ENCODE results near the gene GPR161. TPM values are rescaled to one million over a fixed set of nuclear protein-coding genes. Genes with fewer than 3 reads are reported as not detected.
A peak's percentile ranks its signal among the peaks of the same experiment; 100 is the strongest.

The GPR161 gene
- total RNA-seq, 4 donors from 2014 or later = 0.60 to 3.3 (median 2.8) TPM

DNA sequence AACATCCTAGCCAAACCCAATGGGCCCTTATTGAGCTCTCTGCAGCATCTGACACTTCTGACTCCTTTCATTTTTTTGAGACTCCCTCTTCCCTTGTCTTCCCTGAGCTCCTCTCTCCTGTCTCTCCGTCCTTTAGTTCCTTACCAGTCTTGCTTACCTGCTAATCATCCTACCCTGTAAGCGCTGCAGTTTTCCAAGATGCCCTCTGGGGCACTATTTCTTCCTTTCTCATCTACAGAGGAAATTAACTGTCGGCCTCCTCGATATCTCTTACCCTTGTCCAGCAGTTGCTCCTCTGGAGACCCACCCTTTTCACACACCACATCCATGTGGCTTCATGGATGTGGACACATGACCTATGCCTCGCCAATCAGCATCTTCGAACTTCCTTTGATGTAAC is 6.8 kb downstream of the GPR161 start:
- in situ Hi-C loops (cut with MboI; ENCODE audit: low pct_ligation_motif_present in 1 of 4, low pct_unique_long_range_greater_than_20kb in 1 of 4, low sequenced_read_pairs in 3 of 4) = no loop called here
- intact Hi-C loops (cut with DNase I; ENCODE audit: low total_unique reads) = no loop called here
- no peak overlapping the region for H3K27ac ChIP-seq

DNA sequence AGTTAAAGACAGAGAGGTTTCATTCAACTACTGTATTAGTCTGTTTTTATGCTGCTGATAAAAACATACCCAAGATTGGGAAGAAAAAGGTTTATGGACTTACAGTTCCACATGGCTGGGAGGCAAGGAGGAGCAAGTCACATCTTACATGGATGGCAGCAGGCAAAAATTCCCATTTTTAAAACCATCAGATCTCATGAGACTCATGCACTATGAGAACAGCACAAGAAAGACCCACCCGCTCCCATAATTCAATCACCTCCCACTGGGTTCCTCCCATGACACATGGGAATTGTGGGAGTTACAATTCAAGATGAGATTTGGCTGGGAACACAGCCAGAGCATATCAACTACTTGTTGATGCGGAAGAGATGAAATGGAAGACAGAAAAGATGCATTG is 9.2 kb downstream of the GPR161 start:
- Histone ChIP-seq H3K27ac (no peak overlapping the region), H3K4me1 (no peaks in the 10 kb centered on the region), H3K27me3 (no peaks in the 10 kb centered on the region), H3K9me3 (no peaks in the 10 kb centered on the region), H3K4me3 (no peak overlapping the region), H3K36me3 (no peaks in the 10 kb centered on the region)
- intact Hi-C loops (cut with DNase I; ENCODE audit: low total_unique reads) (no loop called here), in situ Hi-C loops (cut with MboI; ENCODE audit: low pct_ligation_motif_present in 1 of 4, low pct_unique_long_range_greater_than_20kb in 1 of 4, low sequenced_read_pairs in 3 of 4) (no loop called here)
- WGBS, 2 donors (ENCODE audit: low coverage in 1 of 2) = 90 to 100% methylated on average over 2 of the region's 2 CpGs
- no peak for TF ChIP-seq CTCF (IDR thresholded peaks at IDR 0.05)
- TF ChIP-seq EP300 (IDR thresholded peaks at IDR 0.05; ENCODE audit: low read depth) = no peak
- no peak for TF ChIP-seq POLR2AphosphoS5 (IDR thresholded peaks at IDR 0.05)
- TF ChIP-seq POLR2A (IDR thresholded peaks at IDR 0.05) = no peak
- no peak for DNase-seq

More for the DNA sequence above, 6.8 kb downstream of the GPR161 start:
- DNase-seq = no peak
- Histone ChIP-seq H3K4me1 (peaks cover 4 to 15% (median 8%) of the 10 kb centered on the region in 4 donors), H3K4me3 (no peak overlapping the region), H3K27me3 (no peaks in the 10 kb centered on the region), H3K36me3 (no peaks in the 10 kb centered on the region), H3K9me3 (no peaks in the 10 kb centered on the region)
- TF ChIP-seq POLR2AphosphoS5 (IDR thresholded peaks at IDR 0.05) (no peak), POLR2A (IDR thresholded peaks at IDR 0.05) (no peak), CTCF (IDR thresholded peaks at IDR 0.05) (no peak), EP300 (IDR thresholded peaks at IDR 0.05; ENCODE audit: low read depth) (no peak)
- WGBS, 2 donors (ENCODE audit: low coverage in 1 of 2) = 90 to 100% methylated on average over 1 to 6 of the region's 6 CpGs

GRCh38 chr1:168125051-168125450 is 11.7 kb downstream of the GPR161 start:
- peaks cover 0 to 12% (median 2%) of the 10 kb centered on the region in 4 donors for H3K4me1 ChIP-seq
- intact Hi-C loops (cut with DNase I; ENCODE audit: low total_unique reads) (no loop called here), in situ Hi-C loops (cut with MboI; ENCODE audit: low pct_ligation_motif_present in 1 of 4, low pct_unique_long_range_greater_than_20kb in 1 of 4, low sequenced_read_pairs in 3 of 4) (no loop called here)
- H3K9me3 ChIP-seq = no peaks in the 10 kb centered on the region
- TF ChIP-seq EP300 (IDR thresholded peaks at IDR 0.05; ENCODE audit: low read depth) = no peak
- TF ChIP-seq POLR2AphosphoS5 (IDR thresholded peaks at IDR 0.05) = no peak
- no peak for TF ChIP-seq POLR2A (IDR thresholded peaks at IDR 0.05)
- no peaks in the 10 kb centered on the region for H3K36me3 ChIP-seq
- DNase-seq = no peak
- H3K4me3 ChIP-seq = no peak overlapping the region
- WGBS, 2 donors (ENCODE audit: low coverage in 1 of 2) = 86 to 93% methylated on average over 1 of the region's 1 CpG
- no peak overlapping the region for H3K27ac ChIP-seq
- no peaks in the 10 kb centered on the region for H3K27me3 ChIP-seq

- WGBS, 2 donors (ENCODE audit: low coverage in 1 of 2) = 60 to 73% methylated on average over 3 to 7 of the region's 7 CpGs
- DNase-seq = peak; percentile 41
- H3K4me3 ChIP-seq = no peak overlapping the region
- no peaks in the 10 kb centered on the region for H3K9me3 ChIP-seq
- in situ Hi-C loops (cut with MboI; ENCODE audit: low pct_ligation_motif_present in 1 of 4, low pct_unique_long_range_greater_than_20kb in 1 of 4, low sequenced_read_pairs in 3 of 4) (no loop called here), intact Hi-C loops (cut with DNase I; ENCODE audit: low total_unique reads) (no loop called here)
- TF ChIP-seq POLR2AphosphoS5 (IDR thresholded peaks at IDR 0.05) (no peak), POLR2A (IDR thresholded peaks at IDR 0.05) (no peak), EP300 (IDR thresholded peaks at IDR 0.05; ENCODE audit: low read depth) (no peak), CTCF (IDR thresholded peaks at IDR 0.05) (no peak)
- no peaks in the 10 kb centered on the region for H3K36me3 ChIP-seq
- no peaks in the 10 kb centered on the region for H3K27me3 ChIP-seq
- peaks cover 0 to 14% (median 4%) of the 10 kb centered on the region in 4 donors for H3K4me1 ChIP-seq
- peak overlapping the region; percentile 46 to 67 (median 63) for H3K27ac ChIP-seq
Observed at GRCh38 chr1:168121401-168122011, 15.2 kb downstream of the GPR161 start.
